GM12878 (cell line): Measurements from ENCODE around the gene UQCRQ. TPM values are rescaled to one million over a fixed set of nuclear protein-coding genes. Genes with fewer than 3 reads are reported as not detected.

Source experiments
- ATAC-seq: fragments of 200-7000 bp; cut with Tn5 transposase; 3 replicates; pipeline ENCODE4 v1.9.1; 2020; ENCODE audit warnings: mild to moderate bottlenecking, moderate library complexity
- BruUV-seq: library from RNA; stranded (reverse); fragments of 400-500 nt; replicated peaks from 2 replicates; lab custom pipeline; 2021; lab: Mats Ljungman, UMichigan
- CTCF ChIA-PET: fragments of 300-600 bp; sonication (Branson Sonifier 250); formaldehyde crosslinking; extraction: SDS; loops from one replicate; lab custom pipeline; 2021; ENCODE audit warnings: inconsistent platforms; lab: Yijun Ruan, JAX
- POLR2A ChIA-PET: fragments of 350-600 bp; formaldehyde crosslinking; extraction: SDS; loops from one replicate; lab custom pipeline; 2021; ENCODE audit warnings: inconsistent platforms; lab: Charles Lee
- RAD21 ChIA-PET: fragments of 300-600 bp; sonication (Branson Sonifier 250); formaldehyde crosslinking; loops from one replicate; lab custom pipeline; 2023; ENCODE audit warnings: antibody characterized with exemption; ENCODE audit not compliant: unreplicated experiment; lab: Charles Lee
- SMC1A ChIA-PET: fragments of 300-600 bp; sonication (Branson Sonifier 250); formaldehyde crosslinking; loops from one replicate; lab custom pipeline; 2023; ENCODE audit not compliant: unreplicated experiment, uncharacterized antibody; lab: Charles Lee
- DNase-seq: peaks from one replicate; pipeline ENCODE4 v3.0.0-alpha.2; 2011; ENCODE audit warnings: low read depth, low spot score
- FAIRE-seq: peaks from 3 replicates; lab custom pipeline; 2011; peaks lifted over from hg19 to GRCh38; lab: Jason Lieb, UNC
- H2AFZ ChIP-seq: 2 replicates; pipeline ENCODE4 v1.6.0; 2011; ENCODE audit warnings: low read depth, low read length, control low read depth; ENCODE audit not compliant: control insufficient read depth
- H3K27ac ChIP-seq: 2 replicates; pipeline ENCODE4 v1.5.1; 2011; ENCODE audit warnings: control low read depth; ENCODE audit not compliant: control insufficient read depth, insufficient read depth
- H3K27me3 ChIP-seq, 2 experiments: replicated peaks in 1 of 2; 2 replicates each; pipeline versions ENCODE4 v1.6.0 to v1.6.1; 2011; ENCODE audit warnings: low read length in 1 of 2; ENCODE audit not compliant: control insufficient read depth in 2 of 2, insufficient read depth in 2 of 2
- H3K36me3 ChIP-seq, 2 experiments: 2 replicates each; pipeline ENCODE4 v1.5.1; 2011; ENCODE audit warnings: low read length in 1 of 2; ENCODE audit not compliant: control insufficient read depth in 2 of 2, insufficient read depth in 2 of 2
- H3K4me1 ChIP-seq: 2 replicates; pipeline ENCODE4 v1.6.1; 2011; ENCODE audit warnings: mild to moderate bottlenecking, low read length, moderate library complexity, mixed read lengths; ENCODE audit not compliant: control insufficient read depth, insufficient read depth
- H3K4me2 ChIP-seq: 2 replicates; pipeline ENCODE4 v1.6.0; 2011; ENCODE audit warnings: control low read depth; ENCODE audit not compliant: control insufficient read depth, insufficient read depth
- H3K4me3 ChIP-seq: fragments of 200-600 bp; sonication (generic); 2 replicates; pipeline ENCODE4 v1.5.1; 2016
- H3K79me2 ChIP-seq: 2 replicates; pipeline ENCODE4 v1.6.0; 2011; ENCODE audit warnings: low read length; ENCODE audit not compliant: control insufficient read depth, insufficient read depth
- H3K9ac ChIP-seq: 2 replicates; pipeline ENCODE4 v1.8.0; 2011; ENCODE audit warnings: low read length, control low read depth, mixed read lengths; ENCODE audit not compliant: control insufficient read depth, insufficient read depth
- H3K9me3 ChIP-seq: replicated peaks from 3 replicates; pipeline ENCODE4 v1.5.1; 2011; ENCODE audit warnings: mild to moderate bottlenecking, low read length; ENCODE audit not compliant: control insufficient read depth, insufficient read depth
- H4K20me1 ChIP-seq: 2 replicates; pipeline ENCODE4 v1.6.0; 2011; ENCODE audit not compliant: control insufficient read depth, insufficient read depth
- BCL11A ChIP-seq: IDR thresholded peaks from 2 replicates; pipeline ENCODE4 v1.6.1; 2011; ENCODE audit warnings: low read depth, low read length
- NFXL1 ChIP-seq: fragments of 450-650 bp; IDR thresholded peaks from 2 replicates; pipeline ENCODE4 v1.6.1; 2017; ENCODE audit warnings: antibody characterized with exemption, mild to moderate bottlenecking, borderline replicate concordance
- RUNX3 ChIP-seq: IDR thresholded peaks from 2 replicates; pipeline ENCODE4 v1.6.1; 2012; ENCODE audit warnings: low read length, inconsistent platforms
- SIX5 ChIP-seq: IDR thresholded peaks from 2 replicates; pipeline ENCODE4 v1.6.1; 2011; ENCODE audit warnings: mild to moderate bottlenecking, low read depth, low read length, moderate library complexity; ENCODE audit not compliant: severe bottlenecking
- SP1 ChIP-seq: IDR thresholded peaks from one replicate; pipeline ENCODE4 v1.6.1; 2011; ENCODE audit warnings: low read depth, low read length
- ZNF622 ChIP-seq: fragments of 450-650 bp; IDR thresholded peaks from 2 replicates; pipeline ENCODE4 v1.6.1; 2017; ENCODE audit warnings: mild to moderate bottlenecking, inconsistent platforms
- WGBS: methylation state at CpG from one replicate; pipeline ENCODE4 v1.1.6; 2016; ENCODE audit warnings: low lambda C conversion rate; ENCODE audit not compliant: insufficient replicate concordance, insufficient coverage; ENCODE audit errors: missing lambda C conversion rate; 5-methylcytosine and 5-hydroxymethylcytosine counted together
- in situ Hi-C: fragments of 300-500 bp; cut with MboI; formaldehyde crosslinking; loops from 9 replicates; pipeline ENCODE4 v1.14.3; 2018; ENCODE audit warnings: mixed read lengths
- intact Hi-C: fragments of 100-400 bp; cut with micrococcal nuclease; formaldehyde crosslinking; loops from one replicate; pipeline ENCODE4 v1.14.2; 2022; ENCODE audit not compliant: unreplicated experiment
- polyA plus RNA-seq, 11 experiments: library from polyadenylated mRNA; depleted of rRNA in 4 of 11; unstranded in 6 of 11; stranded (reverse) in 5 of 11; fragments of >200 nt; fragmentation: Nextera tagmentation in 4 of 11; fragmentation: Illumina TruSeq in 1 of 11; extraction: Ambion mirVana in 4 of 11; extraction: Trizol in 1 of 11; gene quantifications; 1 replicate in 1 of 11; 2 replicates in 10 of 11; pipeline versions ENCODE4 v1.2.1 to v1.2.3, GENCODE V29; 2011 to 2016; ENCODE audit warnings: inconsistent platforms in 2 of 11, missing spikeins in 2 of 11, low read depth in 1 of 11
- total RNA-seq, 4 experiments: library from RNA; depleted of rRNA in 3 of 4; stranded (reverse); fragments of >200 nt in 3 of 4; fragmentation: Illumina TruSeq in 1 of 4; extraction: Trizol in 1 of 4; gene quantifications; 2 replicates each; pipeline versions ENCODE4 v1.2.1 to v1.2.3, GENCODE V29; 2013 to 2021
- TF ChIP-seq, protein P1 (sequence below): fragments of 450-650 bp; IDR thresholded peaks from 2 replicates; pipeline ENCODE4 v1.6.1; 2016; ENCODE audit warnings: mild to moderate bottlenecking, moderate library complexity, borderline replicate concordance
- TF ChIP-seq, protein P2 (sequence below): fragments of 450-650 bp; IDR thresholded peaks from 2 replicates; pipeline ENCODE4 v1.6.1; 2017; ENCODE audit warnings: low read depth, mild to moderate bottlenecking, moderate library complexity
- TF ChIP-seq, protein P3 (sequence below): fragments of 450-650 bp; IDR thresholded peaks from 2 replicates; pipeline ENCODE4 v1.6.1; 2017; ENCODE audit warnings: mild to moderate bottlenecking, low read depth, inconsistent platforms; ENCODE audit not compliant: poor library complexity, severe bottlenecking

UQCRQ gene
- total and polyA plus RNA-seq, 10 of the 15 experiments (the other 5 are each of a cell fraction or from before 2014, with no cell fraction given) = 121 to 1,579 (median 408) TPM

DNA sequence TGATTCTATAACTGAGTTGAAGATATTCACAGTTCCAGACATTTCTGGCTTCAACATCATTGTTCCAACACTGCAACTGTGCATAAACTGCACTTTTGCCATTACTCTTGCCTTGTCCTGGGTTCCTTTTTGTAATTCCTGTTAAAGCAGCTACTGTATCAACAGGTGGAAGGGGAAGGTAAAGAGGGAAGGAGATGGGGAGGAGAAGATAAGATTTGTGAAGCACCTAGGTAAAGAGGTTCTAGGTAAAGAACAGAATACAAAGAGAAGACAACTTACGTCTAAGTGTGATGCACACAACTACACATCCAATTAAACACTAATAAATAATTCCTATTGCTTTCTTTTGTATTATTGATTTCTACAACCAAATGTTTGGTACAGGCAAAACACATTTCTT is 43.3 kb downstream of the UQCRQ start:
- Histone ChIP-seq H3K27me3 (no peaks in the 10 kb centered on the region), H3K79me2 (no peaks in the 10 kb centered on the region; the same call in 1 of the 2 replicates), H3K4me1 (no peaks in the 10 kb centered on the region), H3K9me3 (no peaks in the 10 kb centered on the region), H3K9ac (no peak overlapping the region), H3K36me3 (peaks cover 0 to 14% of the 10 kb centered on the region in 2 experiments; a peak in 1 of 4 replicates), H2AFZ (no peak overlapping the region), H3K27ac (no peak overlapping the region), H4K20me1 (no peaks in the 10 kb centered on the region), H3K4me3 (no peak overlapping the region)
- SMC1A ChIA-PET = interaction anchor here (1.5 kb wide), 1 partner anchor 10 kb away, joined by 3 read pairs; no protein-coding TSS in a partner anchor
- CTCF ChIA-PET = no interaction called here
- in situ Hi-C loops (no loop called here), intact Hi-C loops (no loop called here)
- WGBS = 100% methylated on average over 1 of the region's 1 CpG
- no peak for FAIRE-seq
- no peak for ATAC-seq
- POLR2A ChIA-PET = no interaction called here
- no TSS peak for BruUV-seq
- TF ChIP-seq SIX5 = no peak
- TF ChIP-seq, protein P1, sequence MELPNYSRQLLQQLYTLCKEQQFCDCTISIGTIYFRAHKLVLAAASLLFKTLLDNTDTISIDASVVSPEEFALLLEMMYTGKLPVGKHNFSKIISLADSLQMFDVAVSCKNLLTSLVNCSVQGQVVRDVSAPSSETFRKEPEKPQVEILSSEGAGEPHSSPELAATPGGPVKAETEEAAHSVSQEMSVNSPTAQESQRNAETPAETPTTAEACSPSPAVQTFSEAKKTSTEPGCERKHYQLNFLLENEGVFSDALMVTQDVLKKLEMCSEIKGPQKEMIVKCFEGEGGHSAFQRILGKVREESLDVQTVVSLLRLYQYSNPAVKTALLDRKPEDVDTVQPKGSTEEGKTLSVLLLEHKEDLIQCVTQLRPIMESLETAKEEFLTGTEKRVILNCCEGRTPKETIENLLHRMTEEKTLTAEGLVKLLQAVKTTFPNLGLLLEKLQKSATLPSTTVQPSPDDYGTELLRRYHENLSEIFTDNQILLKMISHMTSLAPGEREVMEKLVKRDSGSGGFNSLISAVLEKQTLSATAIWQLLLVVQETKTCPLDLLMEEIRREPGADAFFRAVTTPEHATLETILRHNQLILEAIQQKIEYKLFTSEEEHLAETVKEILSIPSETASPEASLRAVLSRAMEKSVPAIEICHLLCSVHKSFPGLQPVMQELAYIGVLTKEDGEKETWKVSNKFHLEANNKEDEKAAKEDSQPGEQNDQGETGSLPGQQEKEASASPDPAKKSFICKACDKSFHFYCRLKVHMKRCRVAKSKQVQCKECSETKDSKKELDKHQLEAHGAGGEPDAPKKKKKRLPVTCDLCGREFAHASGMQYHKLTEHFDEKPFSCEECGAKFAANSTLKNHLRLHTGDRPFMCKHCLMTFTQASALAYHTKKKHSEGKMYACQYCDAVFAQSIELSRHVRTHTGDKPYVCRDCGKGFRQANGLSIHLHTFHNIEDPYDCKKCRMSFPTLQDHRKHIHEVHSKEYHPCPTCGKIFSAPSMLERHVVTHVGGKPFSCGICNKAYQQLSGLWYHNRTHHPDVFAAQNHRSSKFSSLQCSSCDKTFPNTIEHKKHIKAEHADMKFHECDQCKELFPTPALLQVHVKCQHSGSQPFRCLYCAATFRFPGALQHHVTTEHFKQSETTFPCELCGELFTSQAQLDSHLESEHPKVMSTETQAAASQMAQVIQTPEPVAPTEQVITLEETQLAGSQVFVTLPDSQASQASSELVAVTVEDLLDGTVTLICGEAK = no peak
- TF ChIP-seq, protein P2, sequence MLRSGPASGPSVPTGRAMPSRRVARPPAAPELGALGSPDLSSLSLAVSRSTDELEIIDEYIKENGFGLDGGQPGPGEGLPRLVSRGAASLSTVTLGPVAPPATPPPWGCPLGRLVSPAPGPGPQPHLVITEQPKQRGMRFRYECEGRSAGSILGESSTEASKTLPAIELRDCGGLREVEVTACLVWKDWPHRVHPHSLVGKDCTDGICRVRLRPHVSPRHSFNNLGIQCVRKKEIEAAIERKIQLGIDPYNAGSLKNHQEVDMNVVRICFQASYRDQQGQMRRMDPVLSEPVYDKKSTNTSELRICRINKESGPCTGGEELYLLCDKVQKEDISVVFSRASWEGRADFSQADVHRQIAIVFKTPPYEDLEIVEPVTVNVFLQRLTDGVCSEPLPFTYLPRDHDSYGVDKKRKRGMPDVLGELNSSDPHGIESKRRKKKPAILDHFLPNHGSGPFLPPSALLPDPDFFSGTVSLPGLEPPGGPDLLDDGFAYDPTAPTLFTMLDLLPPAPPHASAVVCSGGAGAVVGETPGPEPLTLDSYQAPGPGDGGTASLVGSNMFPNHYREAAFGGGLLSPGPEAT = no peak
- TF ChIP-seq BCL11A = no peak
- no peak for TF ChIP-seq RUNX3
- TF ChIP-seq SP1 = no peak
- TF ChIP-seq NFXL1 = no peak
- TF ChIP-seq, protein P3, sequence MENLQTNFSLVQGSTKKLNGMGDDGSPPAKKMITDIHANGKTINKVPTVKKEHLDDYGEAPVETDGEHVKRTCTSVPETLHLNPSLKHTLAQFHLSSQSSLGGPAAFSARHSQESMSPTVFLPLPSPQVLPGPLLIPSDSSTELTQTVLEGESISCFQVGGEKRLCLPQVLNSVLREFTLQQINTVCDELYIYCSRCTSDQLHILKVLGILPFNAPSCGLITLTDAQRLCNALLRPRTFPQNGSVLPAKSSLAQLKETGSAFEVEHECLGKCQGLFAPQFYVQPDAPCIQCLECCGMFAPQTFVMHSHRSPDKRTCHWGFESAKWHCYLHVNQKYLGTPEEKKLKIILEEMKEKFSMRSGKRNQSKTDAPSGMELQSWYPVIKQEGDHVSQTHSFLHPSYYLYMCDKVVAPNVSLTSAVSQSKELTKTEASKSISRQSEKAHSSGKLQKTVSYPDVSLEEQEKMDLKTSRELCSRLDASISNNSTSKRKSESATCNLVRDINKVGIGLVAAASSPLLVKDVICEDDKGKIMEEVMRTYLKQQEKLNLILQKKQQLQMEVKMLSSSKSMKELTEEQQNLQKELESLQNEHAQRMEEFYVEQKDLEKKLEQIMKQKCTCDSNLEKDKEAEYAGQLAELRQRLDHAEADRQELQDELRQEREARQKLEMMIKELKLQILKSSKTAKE = no peak
- no peak for TF ChIP-seq ZNF622
- TF ChIP-seq, all 136 proteins: peak for 0
- H3K4me2 ChIP-seq = no peak overlapping the region
- DNase-seq = no peak
- RAD21 ChIA-PET = no interaction called here
